Activated naive CD4-positive, alpha-beta T cell treated with anti-CD3 and anti-CD28 coated beads, Interleukin-2, amount 50 U/mL, for 72 hours (primary cell): ENCODE measurements around the gene KCTD6. TPM values are rescaled to one million over a fixed set of nuclear protein-coding genes. Genes with fewer than 3 reads are reported as not detected.

Experiments used
- ATAC-seq, 2 donors: fragments of 150-1000 bp; cut with Tn5 transposase; 2 replicates each; pipeline ENCODE4 v1.10.0; 2021; ENCODE audit warnings: mild to moderate bottlenecking in 2 of 2, moderate library complexity in 2 of 2
- DNase-seq, 2 donors: peaks; one replicate each; pipeline ENCODE4 v3.0.0; 2021 to 2022; ENCODE audit warnings: low spot score in 2 of 2
- H3K27ac Mint-ChIP-seq, 2 donors: one replicate each; pipeline ENCODE4 v1.8.0; 2022; ENCODE audit warnings: mild to moderate bottlenecking in 2 of 2, mixed read lengths in 2 of 2
- H3K36me3 Mint-ChIP-seq, 2 donors: one replicate each; pipeline ENCODE4 v1.8.0; 2022; ENCODE audit warnings: mixed read lengths in 2 of 2
- H3K9me3 Mint-ChIP-seq, 2 donors: one replicate each; pipeline ENCODE4 v1.8.0; 2022; ENCODE audit warnings: mixed read lengths in 2 of 2
- total RNA-seq, 2 donors: library from RNA; stranded (reverse); gene quantifications; one replicate each; pipeline ENCODE4 v1.2.3, GENCODE V29; 2022

KCTD6 gene
- total RNA-seq, 2 donors from 2014 or later, result 2.5 to 5.7 TPM

DNA sequence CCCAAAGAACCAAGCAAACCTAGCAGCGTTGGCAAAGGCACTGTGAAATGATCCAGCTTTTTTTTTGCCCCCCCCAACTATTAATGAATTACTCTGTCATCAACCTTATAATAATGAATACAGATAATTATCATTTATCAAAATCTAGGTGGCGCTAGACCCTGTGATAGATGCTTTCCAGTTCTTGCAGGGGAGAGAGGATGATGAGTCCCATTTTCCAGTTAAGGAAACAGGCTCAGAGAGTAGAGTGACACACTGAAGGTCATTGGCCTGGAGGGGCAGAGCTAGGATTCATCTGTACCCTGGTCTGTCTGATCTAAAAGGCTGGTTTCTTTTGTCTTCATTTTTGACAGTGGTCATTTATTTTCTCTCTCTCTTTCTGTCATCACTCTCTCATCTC is 40.1 kb downstream of the KCTD6 start:
- no peak overlapping the region for H3K27ac Mint-ChIP-seq
- H3K36me3 Mint-ChIP-seq, result no peaks in the 10 kb centered on the region
- DNase-seq (no peak), ATAC-seq (peak in 1 of 2 donors; percentile 52)
- H3K9me3 Mint-ChIP-seq, result no peaks in the 10 kb centered on the region

- ATAC-seq (peak; percentile 92 to 96), DNase-seq (peak; percentile 81 to 82)
- Mint-ChIP-seq H3K9me3 (no peaks in the 10 kb centered on the region), H3K27ac (no peak overlapping the region), H3K36me3 (no peaks in the 10 kb centered on the region)
These were observed 40.9 kb downstream of the KCTD6 start for GRCh38 chr3:58532794-58533220.

GRCh38 chr3:58534592-58535494 is 42.9 kb downstream of the KCTD6 start:
- no peak overlapping the region for H3K27ac Mint-ChIP-seq
- no peaks in the 10 kb centered on the region for H3K36me3 Mint-ChIP-seq
- no peaks in the 10 kb centered on the region for H3K9me3 Mint-ChIP-seq
- no peak for DNase-seq
- no peak for ATAC-seq

DNA sequence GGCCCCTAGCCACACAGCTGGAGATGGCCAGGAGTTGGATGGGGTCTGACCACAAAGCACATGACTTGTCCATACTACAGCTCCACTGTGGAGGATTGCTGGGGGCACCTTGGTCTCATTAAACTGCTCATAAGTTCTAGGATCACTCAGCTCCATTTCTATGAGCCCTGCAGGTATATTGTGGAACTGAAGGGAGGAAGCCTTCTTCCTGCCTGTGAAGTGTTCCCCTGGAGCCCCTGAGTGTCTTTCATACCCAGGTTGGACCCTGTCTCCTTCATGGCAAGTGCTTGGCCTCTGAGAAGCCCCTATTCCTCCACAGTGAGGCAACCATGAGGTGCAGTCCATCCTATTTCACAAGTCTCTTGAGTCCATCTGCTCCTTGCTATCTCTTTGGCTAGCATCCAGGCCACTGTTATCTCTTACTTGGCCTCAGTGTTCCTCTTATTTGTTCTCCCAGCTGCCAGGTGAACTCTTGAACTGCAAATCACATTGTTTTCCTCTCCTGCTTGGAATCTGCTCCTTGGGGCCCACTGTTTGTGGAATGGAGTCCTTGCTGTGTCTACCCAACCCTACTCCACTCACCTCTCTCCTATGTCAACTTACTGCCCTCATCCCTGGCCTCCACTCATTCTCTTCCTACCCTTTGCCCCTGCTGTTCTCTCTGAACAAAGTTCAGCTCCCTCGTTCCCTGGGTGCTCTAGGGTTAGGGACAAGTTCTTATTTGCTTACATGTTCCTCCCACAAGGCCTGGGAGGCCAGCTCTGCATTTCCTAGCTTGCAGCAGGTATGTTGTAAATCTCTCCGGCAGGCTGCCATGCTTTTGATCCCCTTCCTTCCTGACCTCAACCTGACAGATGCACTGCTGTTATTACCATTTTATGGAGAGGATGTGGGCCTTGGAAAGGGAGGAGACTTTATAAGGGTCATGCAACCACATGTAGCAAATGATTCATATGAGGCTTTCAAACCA is 43.9 kb downstream of the KCTD6 start:
- no peaks in the 10 kb centered on the region for H3K36me3 Mint-ChIP-seq
- no peaks in the 10 kb centered on the region for H3K9me3 Mint-ChIP-seq
- DNase-seq (no peak), ATAC-seq (no peak)
- no peak overlapping the region for H3K27ac Mint-ChIP-seq

- Mint-ChIP-seq H3K9me3 (no peaks in the 10 kb centered on the region), H3K27ac (peak within 1 kb of the TSS in 1 of 2 donors; percentile 51), H3K36me3 (no peaks in the 10 kb centered on the region)
- DNase-seq (no peak), ATAC-seq (no peak)
These were observed 44.9 kb downstream of the KCTD6 start, which contains the start of gene ACOX2 for GRCh38 chr3:58536501-58537411. ACOX2 (minus strand) TSS chr3:58537190; CDS start chr3:58535106, 2,084 bp downstream.

GRCh38 chr3:58537412-58538301 is 45.8 kb downstream of the KCTD6 start:
- no peaks in the 10 kb centered on the region for H3K9me3 Mint-ChIP-seq
- no peaks in the 10 kb centered on the region for H3K36me3 Mint-ChIP-seq
- ATAC-seq (no peak), DNase-seq (no peak)
- peak overlapping the region in 1 of 2 donors; percentile 51 for H3K27ac Mint-ChIP-seq

- ATAC-seq (no peak), DNase-seq (no peak)
- no peaks in the 10 kb centered on the region for H3K9me3 Mint-ChIP-seq
- H3K36me3 Mint-ChIP-seq, result no peaks in the 10 kb centered on the region
- H3K27ac Mint-ChIP-seq, result no peak overlapping the region
These were observed 47.7 kb downstream of the KCTD6 start for GRCh38 chr3:58539626-58540025.

GRCh38 chr3:58540176-58540858 is 48.4 kb downstream of the KCTD6 start:
- ATAC-seq (no peak), DNase-seq (no peak)
- Mint-ChIP-seq H3K27ac (no peak overlapping the region), H3K9me3 (no peaks in the 10 kb centered on the region), H3K36me3 (no peaks in the 10 kb centered on the region)

GRCh38 chr3:58544541-58544940 is 52.6 kb downstream of the KCTD6 start:
- DNase-seq (no peak), ATAC-seq (no peak)
- H3K27ac Mint-ChIP-seq, result no peak overlapping the region
- H3K36me3 Mint-ChIP-seq, result no peaks in the 10 kb centered on the region
- no peaks in the 10 kb centered on the region for H3K9me3 Mint-ChIP-seq

DNA sequence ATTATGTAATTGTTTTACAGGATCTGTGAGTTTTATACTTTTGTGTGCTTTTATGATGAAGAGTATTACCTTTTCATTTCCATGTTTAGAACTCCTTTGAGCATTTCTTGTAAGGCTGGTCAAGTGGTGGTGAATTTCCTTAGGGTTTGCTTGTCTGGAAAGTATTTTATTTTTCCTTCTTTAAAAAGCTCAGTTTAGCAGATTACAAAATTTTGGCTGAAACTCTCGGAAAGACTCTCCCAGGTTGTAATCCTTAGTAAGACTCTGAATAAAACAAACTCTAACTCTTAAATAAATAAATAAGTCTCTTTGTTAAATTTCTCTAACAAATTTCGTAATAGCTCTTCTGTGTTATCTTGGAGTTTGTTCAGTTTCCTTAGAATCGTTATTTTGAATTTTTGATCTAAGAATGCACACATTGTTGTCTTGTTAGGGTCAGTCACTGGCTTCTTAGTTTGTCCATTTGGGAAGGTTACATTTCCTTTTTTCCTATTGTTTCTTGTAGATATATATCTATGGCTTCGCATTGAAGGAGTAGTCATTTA is 59.8 kb downstream of the KCTD6 start:
- peaks cover 0 to 8% of the 10 kb centered on the region in 2 donors for H3K36me3 Mint-ChIP-seq
- ATAC-seq (no peak), DNase-seq (no peak)
- peaks cover 0 to 4% of the 10 kb centered on the region in 2 donors for H3K9me3 Mint-ChIP-seq
- no peak overlapping the region for H3K27ac Mint-ChIP-seq

Other genes starting within 250 kb of the KCTD6 start
- gene RPP14, start 185.9 kb upstream of the KCTD6 start, total RNA-seq, result 10 to 100 TPM; 14.7 to 16.8 TPM
- 10 to 100 TPM in 1 of 2 donors, 1 to 10 TPM in 1; 8.5 to 10.3 TPM for gene HTD2, start 185.6 kb upstream of the KCTD6 start, total RNA-seq
- 10 to 100 TPM; 15.0 to 27.4 TPM for gene PXK, start 159.2 kb upstream of the KCTD6 start, total RNA-seq
- 10 to 100 TPM; 53.0 to 56.5 TPM for gene PDHB, start 58.3 kb upstream of the KCTD6 start, total RNA-seq
- gene ACOX2, start 45.1 kb downstream of the KCTD6 start, total RNA-seq, result not detected
- not detected for gene FAM107A, start 85.3 kb downstream of the KCTD6 start, total RNA-seq
- not detected for gene FAM3D, start 174.7 kb downstream of the KCTD6 start, total RNA-seq